GM19324 (cell line): ENCODE measurements around the gene SRPX2.
"Not testable (repeated sequence)": the region's sequence is repeated elsewhere in the genome, so short reads cannot be mapped to it uniquely, and the experiment has no call there.

ENCODE experiments used
- ATAC-seq: cut with Tn5 transposase; IDR thresholded peaks from one replicate; pipeline ENCODE4 v1.9.1; 2021; ENCODE audit warnings: mild to moderate bottlenecking, moderate library complexity; ENCODE audit not compliant: unreplicated experiment, low FRiP score

Gene SRPX2

DNA sequence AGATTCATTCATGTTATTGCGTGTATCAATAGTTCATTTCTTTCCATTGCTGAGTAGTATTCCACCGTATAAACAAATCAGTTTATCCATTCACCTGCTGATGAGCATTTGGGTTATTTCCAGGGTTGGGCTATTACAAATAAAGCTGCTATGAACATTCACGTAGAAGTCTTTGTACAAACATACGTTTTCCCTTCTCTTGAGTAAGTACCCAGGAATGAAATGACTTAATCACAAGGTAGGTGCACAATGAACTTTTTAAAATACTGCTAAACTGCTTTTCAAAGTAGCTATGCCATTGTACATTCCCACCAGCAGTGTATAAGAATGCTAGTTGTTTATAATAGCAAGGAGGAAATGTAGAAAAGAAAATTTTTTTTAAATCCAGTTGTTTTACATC is 52.0 kb downstream of the SRPX2 start:
- ATAC-seq: no peak

DNA sequence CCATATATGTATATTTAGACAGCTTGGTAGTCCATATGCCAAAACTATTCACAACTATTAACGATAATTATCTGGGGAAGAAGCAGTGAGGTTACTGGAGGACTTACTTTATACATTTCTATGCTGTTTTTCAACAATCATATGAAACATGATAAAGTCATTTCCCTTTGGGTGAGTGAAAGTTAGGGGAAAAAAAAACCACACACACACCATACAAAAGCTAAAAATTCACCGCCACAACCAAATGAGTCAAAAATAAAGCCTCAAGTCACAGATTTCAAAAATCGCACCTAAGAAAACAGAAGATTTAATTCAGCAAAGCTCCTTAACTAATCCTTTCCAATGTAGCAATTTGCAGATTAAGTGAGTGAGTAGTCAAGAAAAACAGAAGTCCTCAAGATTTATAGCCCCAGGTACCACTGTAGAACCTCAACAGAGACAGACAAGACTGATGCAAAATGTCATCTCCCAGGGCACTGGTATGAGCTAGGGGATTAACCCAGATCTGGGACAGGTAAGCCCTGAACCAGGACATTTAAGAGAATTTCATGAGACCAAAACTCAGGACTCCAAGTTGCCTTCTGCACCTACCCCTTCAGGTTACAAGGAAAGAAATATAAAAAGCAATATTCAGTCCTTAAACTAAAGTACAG is 52.8 kb downstream of the SRPX2 start:
- ATAC-seq: no peak

DNA sequence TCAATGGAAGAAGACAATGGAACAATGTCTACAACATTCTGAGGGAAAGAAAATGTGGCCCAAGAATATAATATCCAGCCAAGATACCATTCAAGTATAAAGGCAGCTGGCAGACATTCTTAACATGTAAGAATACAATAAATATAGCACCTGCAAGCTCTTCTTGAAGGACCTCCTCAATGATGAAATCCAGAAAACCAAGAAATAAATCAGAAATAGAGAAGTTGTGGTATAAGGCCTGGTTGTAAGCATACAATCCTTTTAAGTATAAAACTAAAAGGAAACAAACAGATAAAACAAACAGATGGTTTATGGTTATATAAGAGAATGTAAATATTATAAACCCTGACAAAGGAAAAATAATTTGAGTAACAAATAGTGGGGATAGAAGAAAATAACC is 54.6 kb downstream of the SRPX2 start:
- ATAC-seq: no peak

DNA sequence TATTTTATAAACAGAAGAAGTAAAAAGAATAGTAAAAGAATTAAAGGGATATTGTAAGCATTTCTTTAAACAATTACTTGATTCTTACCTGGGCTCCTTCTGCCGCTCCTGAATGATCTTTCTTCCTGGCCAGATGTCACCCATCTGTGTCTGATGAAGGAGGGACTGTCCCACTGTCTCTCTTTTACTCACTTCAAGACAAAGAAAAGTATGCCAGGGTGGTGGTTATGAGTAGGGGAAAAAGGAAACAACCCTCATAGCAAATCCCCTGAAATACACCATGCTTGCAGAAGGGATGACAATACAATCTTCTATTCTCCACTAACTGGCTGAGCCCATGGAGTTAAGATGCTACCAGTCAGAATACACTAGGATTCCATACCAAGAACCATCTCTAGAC is 56.8 kb downstream of the SRPX2 start:
- ATAC-seq: no peak

DNA sequence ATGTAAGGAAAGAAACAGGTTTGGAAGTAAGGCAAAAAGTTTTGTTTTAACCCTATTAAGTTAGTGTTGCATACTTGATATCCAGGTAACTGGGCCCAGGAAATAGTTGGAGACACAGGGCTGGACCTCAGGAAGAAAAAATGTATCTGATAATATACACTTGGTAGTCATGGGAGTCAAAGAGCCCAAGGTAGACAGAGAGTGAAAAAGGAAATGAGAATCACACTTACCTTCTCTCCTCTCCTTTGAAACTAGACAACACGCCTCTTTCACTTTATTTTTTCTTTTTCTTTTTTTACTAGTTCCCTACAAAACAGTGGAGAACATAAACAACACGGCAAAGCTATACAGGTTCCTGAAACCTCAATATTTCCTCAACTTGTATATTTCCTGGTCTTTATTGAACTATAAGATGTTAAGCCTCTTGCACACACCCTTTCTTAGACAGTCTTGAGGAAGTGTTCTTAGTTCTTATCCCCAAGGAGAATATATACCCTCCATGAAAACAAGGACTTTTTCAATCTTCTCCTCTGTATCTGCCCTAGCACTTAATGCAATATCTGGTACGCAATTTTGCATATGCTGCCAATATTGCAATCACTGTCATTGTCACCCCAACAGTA is 60.7 kb downstream of the SRPX2 start:
- ATAC-seq: no peak

DNA sequence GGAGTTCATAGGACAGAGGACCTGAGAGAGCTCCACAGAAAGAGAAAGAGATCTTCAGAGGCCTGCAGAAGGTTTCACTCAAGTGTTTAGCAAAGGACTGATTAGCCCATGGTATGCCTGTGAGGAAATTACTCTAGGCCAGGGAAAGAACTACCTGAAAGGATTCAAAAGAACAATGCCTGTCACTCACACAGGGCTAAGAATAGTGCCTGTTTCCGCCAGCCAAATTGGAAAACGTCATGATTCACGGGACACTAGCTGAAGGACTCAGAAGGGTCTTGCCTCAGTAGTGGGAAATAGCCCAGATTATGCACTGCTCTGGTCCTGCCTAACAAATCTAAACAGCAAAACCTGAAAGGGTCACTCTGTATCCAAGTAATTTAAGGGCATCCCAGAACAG is 66.8 kb downstream of the SRPX2 start:
- ATAC-seq: no peak

DNA sequence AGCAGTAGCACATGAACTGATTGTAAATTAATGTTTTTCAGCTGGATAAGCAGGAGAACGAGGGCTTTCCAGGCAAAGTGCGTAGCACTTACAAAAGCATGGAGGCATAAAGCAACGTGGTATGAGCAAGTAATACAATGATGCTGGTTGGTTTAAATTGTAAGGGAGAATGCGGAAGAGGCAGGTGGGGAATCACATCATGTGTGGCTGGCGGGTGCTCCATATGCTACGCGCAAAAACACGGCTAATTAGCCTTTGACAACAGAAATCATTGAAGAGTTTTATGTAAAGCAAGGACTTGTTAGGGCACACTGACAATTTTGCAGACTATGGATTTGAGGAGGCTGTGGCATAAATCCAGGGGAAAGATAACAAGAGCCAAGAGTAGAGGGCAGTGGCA is 73.4 kb downstream of the SRPX2 start:
- ATAC-seq: no peak

DNA sequence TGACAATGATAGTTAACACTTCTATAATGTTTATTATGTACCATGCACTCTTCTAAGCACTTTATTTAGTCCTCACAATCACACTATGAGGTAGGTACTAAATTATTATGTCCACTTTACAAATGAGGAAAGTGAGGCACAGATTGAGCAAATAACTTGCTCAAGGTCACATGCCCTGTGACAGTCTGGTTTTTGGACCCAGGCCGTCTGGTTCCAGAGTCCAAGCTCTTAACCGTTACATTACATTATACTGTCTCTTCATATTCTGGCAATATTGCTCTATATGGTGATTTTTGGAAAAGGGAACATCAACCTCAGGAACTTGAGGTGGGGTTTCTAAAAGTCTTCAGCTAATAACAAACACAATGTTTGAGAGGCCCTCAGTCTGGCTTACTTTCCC is 75.1 kb downstream of the SRPX2 start:
- no peak for ATAC-seq

DNA sequence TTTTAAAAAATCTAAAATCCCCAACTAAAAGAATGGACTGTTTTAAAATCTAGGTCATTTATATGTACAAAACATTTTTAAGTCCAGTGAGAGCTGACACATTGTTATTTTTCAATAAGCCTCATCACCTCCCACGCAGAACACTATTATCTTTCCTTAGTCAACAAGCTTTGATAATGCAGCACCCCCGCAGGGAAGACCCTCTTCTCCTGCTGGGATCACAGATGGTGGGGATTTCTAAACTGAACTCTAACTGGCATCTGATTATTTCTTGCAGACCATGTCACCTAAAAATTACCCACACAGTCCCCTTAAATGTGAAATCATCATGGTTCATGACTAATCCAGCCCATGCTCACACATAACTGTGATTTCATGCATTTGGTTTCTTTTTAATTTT is 76.3 kb downstream of the SRPX2 start:
- no peak for ATAC-seq

DNA sequence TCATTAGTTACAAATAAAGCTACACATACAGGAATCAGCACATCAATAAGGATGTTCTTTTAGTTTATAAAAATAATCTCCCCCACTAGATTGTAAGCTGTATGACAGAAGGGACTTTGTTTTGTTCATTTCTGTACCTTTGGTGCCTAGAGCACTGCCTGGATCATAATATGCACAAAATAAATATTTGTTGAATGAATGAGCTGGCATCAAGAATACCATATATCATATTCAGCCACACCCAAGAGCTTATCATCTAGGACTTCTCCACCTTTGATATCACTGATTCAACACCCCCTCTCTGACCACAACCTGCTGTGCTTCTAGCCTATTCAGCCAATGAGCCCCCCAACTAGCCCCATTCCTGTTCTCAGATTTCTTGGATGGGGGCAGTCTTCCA is 77.3 kb downstream of the SRPX2 start:
- ATAC-seq: no peak

DNA sequence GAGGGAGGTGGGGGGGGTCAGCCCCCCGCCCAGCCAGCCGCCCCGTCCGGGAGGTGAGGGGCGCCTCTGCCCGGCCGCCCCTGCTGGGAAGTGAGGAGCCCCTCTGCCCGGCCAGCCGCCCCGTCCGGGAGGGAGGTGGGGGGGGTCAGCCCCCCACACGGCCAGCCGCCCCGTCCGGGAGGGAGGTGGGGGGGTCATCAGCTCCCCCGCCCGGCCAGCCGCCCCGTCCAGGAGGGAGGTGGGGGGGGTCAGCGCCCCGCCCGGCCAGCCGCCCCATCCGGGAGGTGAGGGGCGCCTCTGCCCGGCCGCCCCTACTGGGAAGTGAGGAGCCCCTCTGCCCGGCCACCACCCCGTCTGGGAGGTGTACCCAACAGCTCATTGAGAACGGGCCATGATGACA is 80.0 kb downstream of the SRPX2 start:
- not testable (repeated sequence) for ATAC-seq
